Urothelium cell line (cell line): ENCODE data around the gene STK39.

ENCODE experiments used
- DNase-seq: peaks from one replicate; pipeline ENCODE4 v3.0.0; 2011; ENCODE audit warnings: low spot score, mixed read lengths
- FAIRE-seq: peaks from 2 replicates; lab custom pipeline; 2011; peaks lifted over from hg19 to GRCh38; lab: Jason Lieb, UNC

Gene STK39

DNA sequence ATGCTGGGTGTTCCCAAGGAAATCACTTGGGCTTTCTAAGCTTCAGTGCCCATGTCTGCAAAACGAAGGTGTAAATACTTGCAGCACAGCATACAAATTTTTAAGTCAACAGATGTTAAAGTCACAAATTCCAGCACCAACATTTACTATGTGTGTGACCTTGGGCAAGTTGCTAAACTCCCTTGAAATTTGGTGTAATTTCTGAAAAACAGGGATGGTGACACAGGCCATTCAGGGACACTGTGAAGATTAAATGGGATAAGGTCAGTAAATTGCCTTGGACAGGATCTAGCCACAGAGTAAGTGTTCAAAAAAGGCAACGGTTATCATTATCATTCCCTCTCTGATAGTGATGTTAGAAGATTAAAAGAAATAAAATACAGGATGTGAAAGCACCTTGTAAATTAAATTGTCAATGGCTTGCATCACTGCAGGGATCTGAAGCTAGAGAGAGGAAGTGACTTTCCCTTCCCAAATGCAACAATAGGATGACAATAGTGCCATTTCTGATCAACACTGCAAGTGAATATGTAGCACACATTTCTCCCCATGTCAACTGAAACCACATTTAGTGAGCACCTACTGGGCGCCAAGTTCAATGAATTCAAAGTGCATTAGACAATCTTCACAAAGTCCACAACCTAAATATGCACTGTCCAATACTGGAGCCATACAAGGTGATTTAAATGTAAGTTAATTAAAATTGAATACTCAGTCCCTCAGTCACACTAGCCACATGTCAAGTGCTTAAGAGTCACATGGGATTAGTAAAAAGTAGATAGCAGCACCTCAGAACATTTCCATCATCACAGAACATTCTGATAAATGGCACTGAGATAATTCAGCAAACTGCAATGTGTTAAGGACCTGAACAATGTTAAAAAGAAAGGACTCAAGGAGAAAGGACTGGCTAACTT is 81.2 kb downstream of the STK39 start:
- no peak for DNase-seq
- FAIRE-seq, result no peak

DNA sequence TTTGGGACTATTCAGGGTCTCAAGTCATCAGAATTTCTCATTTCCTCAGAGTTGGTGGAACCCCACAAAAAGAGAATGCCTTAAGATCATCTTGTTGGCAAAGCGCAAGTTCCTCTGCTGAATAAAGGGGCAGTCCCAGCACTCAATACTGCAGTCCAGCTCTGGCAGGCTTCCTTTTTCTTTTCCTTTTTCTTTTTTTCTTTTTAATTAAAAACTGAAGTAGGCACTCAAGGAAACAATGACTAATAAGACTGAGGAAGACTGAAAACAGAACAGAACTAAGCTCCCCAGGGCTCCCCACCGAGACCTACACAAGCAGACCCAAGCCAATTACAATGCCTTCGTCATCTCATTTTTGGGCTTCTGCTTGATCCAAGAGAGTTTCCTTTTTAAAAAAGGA is 82.0 kb downstream of the STK39 start:
- no peak for FAIRE-seq
- no peak for DNase-seq

DNA sequence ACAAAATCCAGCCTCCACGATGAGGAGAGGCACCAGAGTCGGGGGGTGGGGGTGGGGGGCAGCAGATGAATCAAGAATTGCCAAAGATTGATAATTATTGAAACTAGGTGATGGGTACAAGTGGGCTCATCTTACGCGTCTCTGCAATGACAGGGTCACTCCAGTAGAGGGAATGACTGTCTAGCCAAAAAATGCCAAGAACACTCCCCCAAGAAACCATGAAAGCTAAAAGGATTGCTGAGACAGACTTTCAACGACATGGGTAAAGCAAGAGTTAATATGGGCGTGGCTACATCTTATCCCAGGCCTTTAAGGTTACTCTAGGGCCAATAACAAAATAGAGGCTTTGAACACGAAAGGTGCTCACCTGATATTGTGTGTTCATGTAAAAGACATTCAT is 86.5 kb downstream of the STK39 start:
- FAIRE-seq, result no peak

DNA sequence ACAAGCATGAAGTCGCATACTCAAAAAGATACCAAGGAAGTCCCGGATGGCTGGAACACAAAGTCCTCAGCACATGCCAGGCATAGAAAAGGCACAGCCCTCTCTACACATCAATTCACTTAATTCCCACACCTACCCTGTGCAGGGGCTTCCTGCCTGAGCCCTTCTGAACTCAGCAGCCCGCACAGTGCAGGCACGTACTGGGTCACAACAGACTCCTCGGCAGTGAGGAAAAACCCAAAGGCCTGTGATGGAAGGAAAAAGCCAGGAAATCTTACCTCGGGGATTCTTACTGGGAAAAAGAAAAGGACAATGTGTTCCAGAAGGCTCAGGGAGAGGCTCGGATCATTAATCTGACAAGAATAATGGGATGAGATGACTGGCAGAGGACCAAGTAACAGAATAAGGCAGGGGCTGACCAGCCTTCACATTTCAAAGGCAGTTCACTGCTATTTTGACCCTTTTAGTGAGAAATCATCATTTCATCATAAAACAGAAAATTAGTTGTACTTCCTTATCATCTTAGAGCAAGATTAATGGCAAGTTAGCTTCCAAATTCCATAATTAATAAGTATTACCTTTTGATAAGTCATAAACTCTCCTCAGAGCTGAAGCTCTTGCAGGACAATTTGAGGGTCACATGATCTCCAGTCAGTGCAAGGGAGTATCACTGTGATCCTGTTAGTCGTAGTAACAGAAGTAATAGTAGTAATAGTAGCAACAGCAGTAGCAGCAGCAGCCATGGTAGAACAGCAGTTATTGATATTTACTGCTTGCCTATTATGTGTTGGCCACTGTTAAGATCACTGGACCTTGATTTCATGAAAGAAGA is 87.4 kb downstream of the STK39 start:
- no peak for FAIRE-seq
- no peak for DNase-seq

More for the DNA sequence above, 86.5 kb downstream of the STK39 start:
- DNase-seq, result no peak

DNA sequence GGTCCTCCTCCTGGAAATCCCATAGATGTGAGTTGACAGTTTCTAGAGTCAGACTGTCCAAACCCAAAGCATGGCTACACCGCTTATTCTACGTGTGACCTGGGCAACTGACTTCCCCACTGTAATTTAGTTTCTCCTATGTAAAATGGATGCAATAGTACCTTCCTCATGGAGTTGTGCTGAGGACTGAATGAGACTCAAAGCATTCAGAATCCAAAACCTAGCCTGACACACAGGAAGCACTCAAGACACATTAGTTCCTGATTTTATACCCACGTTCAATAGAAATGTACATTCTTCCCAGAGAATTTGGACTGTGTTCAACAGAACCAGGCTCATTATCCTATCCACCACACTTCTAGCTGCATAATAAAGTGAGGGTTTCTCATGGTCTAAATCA is 88.8 kb downstream of the STK39 start:
- DNase-seq, result no peak
- FAIRE-seq, result no peak

DNA sequence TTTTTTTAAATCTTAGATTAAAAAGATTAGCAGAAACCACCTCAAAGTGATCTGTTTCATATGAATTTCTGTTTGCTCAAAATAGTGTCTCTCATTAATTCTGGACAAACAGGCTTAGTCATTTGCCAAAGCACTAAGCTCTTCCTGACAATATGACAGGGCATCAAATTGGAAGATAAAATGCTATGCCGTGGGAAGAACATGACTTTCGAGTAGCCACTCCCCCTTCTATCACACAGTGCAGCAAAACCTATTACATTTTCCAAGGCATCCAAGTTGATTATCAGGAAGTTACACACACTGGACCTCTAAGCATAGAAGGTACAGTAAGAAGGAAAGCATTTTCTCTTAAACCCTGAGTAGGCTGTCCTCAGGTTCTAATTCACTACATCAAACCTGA is 89.5 kb downstream of the STK39 start:
- FAIRE-seq, result no peak
- no peak for DNase-seq

DNA sequence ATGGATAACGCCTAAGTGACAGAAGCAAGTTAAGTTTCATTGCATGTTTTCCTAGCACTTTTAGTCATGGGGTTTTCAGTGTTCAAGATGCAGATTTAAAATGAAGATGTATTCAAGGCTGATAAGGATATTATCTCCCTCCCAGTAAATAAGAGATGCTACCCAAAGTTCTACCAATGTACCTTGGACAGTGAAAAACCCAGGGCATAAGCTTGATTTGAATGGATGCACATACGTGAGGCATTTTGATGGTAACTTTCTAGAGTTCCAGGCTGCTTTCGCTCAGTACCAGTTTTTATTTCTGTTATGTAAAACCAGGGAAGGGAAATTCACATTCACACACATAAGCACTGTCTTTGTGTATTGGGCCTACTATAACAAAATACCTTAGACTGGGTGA is 90.3 kb downstream of the STK39 start:
- no peak for FAIRE-seq

DNA sequence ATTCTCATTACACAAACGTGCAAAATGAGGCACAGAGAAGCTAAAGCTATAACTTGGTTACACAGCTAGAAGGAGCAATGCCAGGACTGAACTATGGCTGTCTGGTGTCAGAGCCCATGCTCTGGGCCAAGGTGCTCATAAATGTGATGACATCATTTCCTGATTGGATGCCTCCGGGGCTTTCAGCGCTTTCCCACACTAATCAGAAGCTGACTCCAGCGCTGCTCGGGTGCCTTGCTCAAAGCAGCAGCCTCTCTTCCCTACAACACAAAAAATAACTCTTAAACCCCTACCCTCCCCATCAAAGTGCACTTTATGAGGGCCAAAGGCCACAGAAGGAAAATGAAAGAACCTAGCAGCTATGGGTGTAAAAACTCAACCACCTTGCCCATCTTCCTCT is 90.7 kb downstream of the STK39 start:
- FAIRE-seq, result no peak
- peak; percentile 23 for DNase-seq

More for the DNA sequence above, 90.3 kb downstream of the STK39 start:
- no peak for DNase-seq

DNA sequence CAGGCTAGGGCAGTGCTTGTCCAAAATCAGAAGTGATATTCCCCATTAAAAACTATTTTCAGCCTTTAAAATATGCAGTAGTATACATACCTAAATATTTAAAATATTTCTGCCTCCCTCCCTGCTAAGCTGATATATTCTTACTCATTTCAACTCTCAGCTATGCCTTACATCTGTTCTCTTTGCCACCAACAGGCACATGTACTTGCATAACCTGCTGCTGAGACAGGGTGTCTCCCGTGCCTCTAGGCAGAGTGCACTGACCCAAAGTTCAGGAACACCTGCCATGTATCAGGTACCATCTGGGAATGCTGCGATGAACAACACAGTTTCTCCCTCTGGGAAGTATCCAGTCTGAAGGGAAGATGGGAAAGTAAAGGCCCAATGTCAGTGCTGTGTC is 91.7 kb downstream of the STK39 start:
- DNase-seq (no peak), FAIRE-seq (no peak)

DNA sequence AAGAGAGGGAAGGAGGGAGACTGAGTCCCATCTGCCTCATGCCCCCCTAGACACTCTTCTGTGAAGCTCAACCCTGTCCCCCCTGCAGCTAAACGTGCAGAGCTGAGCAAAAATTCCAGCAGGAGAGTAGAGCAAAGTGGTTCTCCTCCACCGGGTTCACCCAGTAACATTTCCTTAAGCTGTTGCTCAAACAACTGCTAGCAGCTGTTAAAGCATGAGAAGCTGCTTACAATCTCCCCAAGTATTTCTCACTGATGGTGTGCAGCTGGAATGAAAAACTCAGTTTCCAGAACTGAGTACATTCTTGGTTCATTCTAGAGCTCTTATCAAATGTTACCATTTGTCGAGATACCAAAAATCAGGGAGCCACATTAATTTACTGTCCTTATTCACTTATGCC is 92.3 kb downstream of the STK39 start:
- no peak for FAIRE-seq
- DNase-seq, result no peak

DNA sequence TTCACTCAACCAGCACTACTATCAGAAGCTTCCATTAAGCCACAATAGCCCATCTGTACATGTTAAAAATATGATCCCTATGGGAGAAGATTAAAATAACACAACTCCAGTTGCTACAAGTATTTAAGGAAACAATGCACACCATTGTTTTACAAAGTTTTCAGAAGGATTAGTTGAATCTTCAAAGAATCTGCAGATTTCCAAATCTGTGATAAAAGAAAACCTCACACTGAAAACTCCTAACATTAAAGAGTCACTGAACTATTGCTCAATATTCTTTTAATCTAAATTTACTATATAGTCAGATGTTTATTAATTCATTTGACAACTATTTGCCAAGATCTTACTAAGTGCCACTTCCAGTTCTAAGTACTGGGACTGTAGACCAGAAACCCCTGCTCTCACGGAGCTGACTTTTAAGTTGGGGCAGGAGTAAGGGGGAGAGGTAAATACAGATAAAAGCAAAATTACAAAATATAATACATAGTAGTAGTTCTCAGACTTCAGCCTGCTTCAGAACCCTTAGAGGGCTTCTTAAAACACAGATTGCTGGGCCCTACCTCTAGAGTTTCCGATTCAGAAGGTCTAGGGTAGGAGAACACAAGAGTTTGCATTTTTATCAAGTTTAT is 94.4 kb downstream of the STK39 start:
- DNase-seq (no peak), FAIRE-seq (no peak)

DNA sequence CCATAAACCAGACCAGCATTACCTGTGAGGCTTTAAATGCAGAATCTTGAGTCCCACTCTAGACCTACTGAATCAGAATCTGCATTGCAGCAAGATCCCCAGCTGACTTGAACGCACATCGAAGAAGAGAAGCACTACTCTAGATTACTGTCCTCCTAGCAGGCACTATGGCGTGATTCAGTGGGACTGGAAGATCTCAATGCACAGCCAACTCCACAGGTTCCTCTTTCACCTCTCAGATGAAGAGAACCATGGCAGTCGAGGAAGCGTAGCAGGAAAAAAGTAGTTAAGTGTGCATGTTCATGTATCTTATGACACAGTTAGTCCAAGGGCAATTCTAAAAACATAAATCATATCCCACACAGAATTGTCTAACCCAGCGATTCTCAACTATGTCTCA is 97.4 kb downstream of the STK39 start:
- DNase-seq (no peak), FAIRE-seq (no peak)

DNA sequence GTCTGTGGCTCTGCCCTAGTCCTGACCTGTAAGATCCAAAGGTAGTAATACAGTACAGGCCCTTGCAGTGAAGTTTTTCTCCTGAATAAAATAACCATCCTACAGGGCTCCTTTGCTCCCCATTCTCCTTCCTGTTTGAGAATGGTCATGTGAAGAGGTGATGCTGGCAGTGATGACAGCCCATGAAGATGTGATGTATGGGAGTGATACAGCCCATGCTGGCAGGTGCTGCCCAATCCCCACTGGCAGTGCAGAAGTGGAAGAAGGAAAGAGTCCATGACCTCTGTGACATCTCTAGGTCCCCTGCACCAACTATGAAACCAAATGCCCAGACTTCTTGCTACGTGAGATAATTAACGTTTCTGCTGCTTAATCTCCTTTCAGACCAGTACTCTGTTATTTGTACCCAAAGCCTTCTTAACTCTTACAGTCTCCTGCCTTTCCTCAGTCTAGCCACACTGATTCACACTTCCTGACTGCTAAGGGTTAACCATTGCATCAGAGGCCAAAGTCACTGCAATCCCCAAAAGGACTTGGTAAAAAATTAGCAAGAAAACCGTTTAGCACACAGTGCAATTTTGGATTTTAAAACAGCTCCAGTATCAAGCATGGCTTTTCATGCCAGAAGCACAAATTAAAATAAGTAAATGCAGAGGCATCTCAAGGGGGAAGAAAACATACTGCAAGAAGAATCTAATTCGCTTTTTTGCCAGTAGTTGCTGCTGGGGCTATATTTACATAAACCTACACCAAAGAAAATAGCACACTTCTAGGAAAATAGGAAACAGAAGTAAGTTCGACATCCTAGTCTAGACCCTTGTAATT is 98.0 kb downstream of the STK39 start:
- FAIRE-seq, result no peak

DNA sequence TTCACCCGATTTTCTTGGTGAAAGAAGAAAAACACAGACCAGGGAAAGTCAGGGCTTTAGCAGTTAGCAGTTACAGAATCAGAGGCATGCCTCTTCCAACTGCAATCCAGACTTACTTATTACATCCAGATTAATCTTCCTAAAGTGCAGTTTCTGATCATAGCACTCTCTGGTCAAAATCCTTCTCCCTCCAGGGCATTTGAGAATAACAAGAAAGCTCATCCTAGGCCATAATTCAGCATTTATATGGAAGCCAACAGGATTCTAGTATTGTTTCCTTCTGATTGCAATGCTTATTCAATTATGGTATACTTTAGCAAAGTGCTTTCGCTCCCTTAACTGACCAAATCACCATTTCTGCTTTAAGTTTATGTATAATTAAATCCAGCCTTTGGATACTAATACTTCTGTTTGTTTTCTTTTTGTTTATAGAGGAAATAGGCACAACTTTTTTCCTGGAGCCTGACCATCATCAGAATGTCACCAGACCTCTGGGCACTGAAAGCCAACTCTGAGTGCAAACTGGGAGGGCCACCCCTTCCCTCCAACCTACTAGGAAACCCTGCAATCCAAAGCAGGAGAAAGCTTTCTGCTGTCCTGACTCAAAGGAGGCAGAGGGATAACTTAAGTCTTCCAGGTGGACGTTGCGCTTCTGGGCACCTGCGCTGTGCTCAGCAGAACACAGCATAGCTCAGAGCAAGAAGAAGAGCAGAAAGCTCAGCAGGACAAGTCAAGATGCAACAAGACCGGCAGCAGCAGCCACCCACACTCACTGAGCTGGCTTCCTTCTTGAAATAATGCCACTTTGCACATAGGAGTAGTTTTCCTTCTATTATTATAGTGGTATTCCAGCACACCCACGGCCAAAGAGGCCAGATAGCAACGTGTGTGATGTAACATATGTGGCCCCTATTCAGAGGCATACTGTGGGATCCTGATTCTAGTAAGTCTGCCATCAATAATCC is 99.3 kb downstream of the STK39 start:
- FAIRE-seq (no peak), DNase-seq (no peak)

More for the DNA sequence above, 98.0 kb downstream of the STK39 start:
- DNase-seq, result no peak

DNA sequence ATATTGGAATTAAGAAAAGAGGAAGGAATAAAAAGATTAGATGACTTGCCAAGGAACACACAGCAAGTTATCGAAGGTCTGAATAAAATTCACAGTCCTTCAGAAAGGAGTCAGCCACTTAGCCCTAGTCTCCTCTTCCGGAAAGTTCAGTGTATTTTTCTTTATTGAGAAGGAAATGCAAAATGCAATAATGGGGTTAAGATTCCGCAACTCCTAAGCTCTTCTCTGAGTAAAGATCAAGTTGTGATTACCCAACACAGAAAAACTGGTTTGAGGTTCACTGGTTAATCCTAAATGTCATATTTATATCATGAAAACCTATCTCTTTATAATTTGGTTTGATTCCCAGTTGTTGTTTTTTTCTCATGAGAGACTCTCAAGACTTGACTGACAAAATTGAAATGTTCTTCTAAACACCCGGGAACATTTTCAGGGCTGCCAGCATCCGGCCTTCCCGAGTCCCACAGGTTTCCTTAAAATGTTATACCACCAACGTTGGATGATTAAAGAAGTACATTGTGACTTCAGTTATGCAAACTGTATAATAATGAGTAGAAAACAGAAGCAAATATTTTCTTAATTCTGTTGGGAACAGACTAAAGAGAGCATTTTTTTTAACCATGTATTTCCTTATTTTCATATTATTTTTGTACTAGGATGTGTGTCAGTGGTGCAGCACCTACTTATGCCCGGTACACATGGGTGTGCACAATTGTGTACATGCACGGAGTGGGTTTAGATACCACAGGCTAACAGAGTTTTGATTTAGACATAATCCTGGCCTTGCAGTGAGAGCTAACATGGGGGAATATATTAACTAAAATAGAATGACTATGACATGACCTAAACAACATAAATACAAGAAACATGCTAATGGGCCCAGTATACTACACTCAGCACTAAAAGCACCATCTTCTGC is 100.2 kb downstream of the STK39 start:
- DNase-seq, result no peak
- FAIRE-seq, result no peak

DNA sequence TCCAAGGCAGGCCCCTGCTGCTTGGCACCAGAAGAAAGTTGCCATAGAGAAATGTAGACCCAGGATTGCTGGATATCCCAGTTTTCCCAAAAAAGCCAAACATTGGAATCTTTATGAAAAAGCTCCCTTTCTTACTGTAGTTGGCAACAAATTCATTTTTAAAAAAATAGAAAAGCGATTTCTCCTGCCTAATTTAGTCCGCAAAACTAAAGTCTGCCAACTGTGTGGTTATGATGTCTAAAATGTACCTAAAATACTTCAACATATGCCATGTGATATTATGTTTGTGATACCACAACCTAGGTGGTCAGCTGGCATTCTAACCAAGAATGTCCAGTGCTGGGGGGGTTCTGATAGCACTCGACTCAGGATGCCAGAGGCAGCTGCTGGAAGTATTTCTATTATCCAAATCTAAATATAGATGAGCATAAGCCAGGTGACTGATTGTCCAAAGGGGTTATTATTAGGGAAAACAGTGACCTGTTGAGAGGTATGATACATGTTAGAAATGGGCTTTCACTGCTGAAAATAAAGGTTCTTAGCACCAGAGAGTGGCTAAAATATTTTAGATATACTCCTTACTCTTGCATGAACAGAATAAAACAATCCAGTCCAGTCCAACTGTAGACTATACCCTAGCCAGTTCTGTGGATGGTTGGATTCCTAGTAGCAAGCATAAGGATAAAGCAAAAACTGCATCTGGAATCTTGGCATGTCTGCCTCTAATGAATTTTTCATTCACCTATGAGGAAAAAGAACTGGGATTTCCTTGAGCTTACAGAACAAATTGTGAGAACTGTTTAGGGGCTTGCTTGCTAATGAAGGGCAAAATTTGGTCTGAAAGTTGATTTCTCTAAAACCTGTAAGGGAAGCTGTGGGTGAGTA is 101.7 kb downstream of the STK39 start:
- no peak for DNase-seq
- FAIRE-seq, result no peak

DNA sequence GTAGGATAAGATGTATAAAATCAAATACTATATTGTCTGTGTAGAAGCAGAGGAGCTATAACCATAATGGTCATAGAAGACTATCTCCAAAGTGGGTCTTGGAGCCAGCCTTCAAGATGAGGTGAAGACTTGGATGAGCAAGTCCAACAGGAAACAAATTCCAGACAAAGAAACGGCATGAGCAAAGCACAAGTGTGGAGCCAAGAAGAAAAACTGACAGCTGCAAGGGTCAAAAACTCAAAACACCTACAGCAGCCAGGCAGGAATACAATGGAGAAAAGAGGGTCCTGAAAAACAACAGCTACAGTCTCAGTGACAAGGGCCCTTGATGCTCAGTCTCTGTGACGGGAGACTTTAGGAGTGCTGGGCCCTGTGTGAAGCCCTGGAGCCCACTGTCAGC is 102.4 kb downstream of the STK39 start:
- FAIRE-seq, result no peak
- DNase-seq, result no peak
